ENCODE results near the gene CHD6.
"Not testable (repeated sequence)": the region's sequence is repeated elsewhere in the genome, so short reads cannot be mapped to it uniquely, and the experiment has no call there.

The CHD6 gene

GRCh38 chr20:41538810-41539596 is 79.2 kb downstream of the CHD6 start:
- no peak for DNase-seq

DNA sequence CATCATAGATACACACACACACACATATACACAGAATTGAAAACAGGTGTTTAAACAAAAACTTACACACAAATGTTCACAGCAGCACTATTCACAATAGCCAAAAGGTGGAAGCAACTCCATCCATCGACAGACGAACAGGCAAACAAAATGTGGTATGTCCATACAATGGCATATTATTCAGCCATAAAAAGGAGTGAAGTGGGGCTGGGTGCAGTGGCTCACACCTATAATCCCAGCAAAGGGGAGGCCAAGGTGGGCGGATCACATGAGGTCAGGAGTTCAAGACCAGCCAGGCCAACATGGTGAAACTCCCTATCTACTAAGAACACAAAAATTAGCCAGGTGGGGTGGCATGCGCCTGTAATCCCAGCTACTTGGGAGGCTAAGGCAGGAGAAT is 80.3 kb downstream of the CHD6 start:
- no peak for DNase-seq

GRCh38 chr20:41535551-41535950 is 82.6 kb downstream of the CHD6 start:
- not testable (repeated sequence) for DNase-seq

- no peak for DNase-seq
Measured at GRCh38 chr20:41534842-41535241, 83.3 kb downstream of the CHD6 start.

GRCh38 chr20:41534170-41534569 is 84.0 kb downstream of the CHD6 start:
- DNase-seq, result no peak

DNA sequence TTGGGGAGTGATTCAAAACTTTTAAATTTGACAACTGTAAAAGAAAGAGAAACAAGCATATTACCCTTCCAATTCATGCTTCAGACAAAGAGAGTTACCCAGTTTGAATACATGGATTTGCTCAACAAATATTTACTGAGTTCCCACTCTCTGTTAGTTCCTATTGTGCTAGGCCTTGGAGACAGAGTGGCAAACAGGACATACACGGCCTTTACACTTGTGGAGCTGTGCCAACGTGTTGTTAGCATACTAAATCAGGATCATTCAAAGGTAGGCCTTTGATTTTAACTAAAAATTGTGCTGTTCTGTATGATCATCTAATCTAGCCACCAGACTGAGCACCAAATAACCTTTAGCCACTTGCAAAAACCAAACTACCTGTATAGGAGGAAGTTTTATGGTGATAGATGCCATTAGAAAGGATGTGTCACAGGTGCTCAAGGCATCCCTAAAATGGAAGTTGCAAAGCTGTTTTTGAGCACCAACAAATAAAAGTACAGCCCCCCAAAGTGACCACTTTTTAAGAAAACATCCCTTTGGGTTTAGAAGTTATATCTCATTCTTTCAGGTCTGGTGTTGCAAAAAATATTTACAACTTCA is 84.5 kb downstream of the CHD6 start:
- no peak for DNase-seq

- no peak for DNase-seq
Measured at GRCh38 chr20:41532935-41533334, 85.2 kb downstream of the CHD6 start.

DNA sequence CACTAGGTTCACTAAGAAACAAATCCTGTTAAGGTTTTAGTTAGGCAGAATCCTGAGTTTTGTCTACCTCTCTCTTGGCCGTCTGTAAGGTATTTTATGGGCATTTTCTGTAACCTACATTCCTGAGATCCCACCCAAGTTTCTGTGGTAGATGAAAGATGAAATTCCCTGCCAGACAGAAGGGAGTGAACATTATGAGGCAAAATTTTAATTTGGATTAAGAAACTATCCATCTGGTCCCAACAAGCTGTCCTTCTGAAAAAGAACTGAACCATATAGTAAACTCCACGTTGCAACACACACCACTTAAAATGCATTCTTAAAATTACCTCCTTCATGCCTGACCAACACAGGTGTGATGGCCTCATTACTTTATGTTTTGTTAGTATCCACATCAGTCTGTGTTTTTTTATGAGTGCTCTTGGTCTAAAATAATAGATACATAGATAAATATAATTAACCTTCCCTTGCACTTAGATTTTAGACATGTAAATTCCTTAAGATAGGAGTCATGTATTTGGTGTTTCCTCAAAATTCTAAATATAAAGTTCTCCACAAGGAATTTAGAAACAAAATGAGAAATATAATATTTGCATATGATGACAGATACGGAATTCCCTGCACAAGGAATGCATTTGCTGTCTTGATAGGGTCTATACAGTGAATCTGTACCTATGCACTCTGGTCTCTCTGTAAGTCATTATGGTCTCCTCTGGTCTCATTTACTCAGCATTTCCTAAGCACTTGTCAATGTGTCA is 86.5 kb downstream of the CHD6 start:
- peak; percentile 48 for DNase-seq

GRCh38 chr20:41530923-41531322 is 87.3 kb downstream of the CHD6 start:
- no peak for DNase-seq

- no peak for DNase-seq
Measured at GRCh38 chr20:41526327-41526726, 91.8 kb downstream of the CHD6 start.

- no peak for DNase-seq
Measured at GRCh38 chr20:41524980-41525613, 93.1 kb downstream of the CHD6 start.

DNA sequence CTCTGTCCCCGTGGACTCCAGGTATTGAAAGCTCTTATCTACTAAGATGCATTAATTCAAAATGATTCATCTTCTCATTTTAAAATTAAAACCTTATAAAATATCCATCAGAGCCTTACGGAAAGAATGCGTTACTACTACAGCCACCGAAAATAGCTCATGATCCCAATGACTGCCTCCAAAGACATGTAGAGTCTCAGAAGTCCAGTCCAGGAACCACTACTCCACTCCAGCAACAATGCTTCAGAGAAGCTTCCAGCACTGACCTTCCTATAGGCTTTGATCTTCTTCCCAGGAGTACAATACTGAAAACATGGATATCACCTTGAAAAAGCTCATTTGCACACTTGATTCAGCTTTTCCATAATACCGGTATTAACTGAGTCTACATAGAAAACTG is 94.3 kb downstream of the CHD6 start:
- DNase-seq, result no peak

- DNase-seq, result no peak
Measured at GRCh38 chr20:41513829-41514228, 104.3 kb downstream of the CHD6 start.

GRCh38 chr20:41512624-41513023 is 105.6 kb downstream of the CHD6 start:
- DNase-seq, result no peak

DNA sequence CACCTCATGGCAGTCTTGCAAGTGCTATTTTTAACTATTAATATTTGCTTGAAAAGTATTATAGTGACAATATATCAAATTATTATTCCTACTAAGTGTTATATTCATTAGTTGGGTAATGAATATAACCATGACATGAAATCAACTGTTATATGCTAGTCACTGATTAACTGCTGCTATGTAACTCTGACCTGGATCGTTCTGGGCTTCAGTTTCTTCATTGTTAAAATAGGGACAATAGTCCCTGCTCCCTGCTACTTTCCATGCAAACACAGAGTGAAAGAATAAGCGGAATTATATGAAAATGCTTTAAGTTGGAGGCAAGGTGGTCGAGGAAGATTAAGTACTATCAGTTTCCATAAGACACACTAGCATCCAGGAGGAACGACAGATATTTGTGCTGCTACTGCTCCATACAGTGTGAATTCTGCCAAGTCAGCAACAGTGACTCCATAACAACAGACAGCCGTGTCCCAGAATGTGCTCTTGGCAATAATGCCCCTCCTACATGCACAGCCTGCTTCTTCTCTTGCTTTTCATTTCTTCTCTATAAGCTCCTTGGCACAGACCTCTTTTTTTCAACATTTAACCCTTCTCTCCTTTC is 107.2 kb downstream of the CHD6 start:
- DNase-seq, result no peak

GRCh38 chr20:41510224-41510623 is 108.0 kb downstream of the CHD6 start:
- DNase-seq, result no peak

DNA sequence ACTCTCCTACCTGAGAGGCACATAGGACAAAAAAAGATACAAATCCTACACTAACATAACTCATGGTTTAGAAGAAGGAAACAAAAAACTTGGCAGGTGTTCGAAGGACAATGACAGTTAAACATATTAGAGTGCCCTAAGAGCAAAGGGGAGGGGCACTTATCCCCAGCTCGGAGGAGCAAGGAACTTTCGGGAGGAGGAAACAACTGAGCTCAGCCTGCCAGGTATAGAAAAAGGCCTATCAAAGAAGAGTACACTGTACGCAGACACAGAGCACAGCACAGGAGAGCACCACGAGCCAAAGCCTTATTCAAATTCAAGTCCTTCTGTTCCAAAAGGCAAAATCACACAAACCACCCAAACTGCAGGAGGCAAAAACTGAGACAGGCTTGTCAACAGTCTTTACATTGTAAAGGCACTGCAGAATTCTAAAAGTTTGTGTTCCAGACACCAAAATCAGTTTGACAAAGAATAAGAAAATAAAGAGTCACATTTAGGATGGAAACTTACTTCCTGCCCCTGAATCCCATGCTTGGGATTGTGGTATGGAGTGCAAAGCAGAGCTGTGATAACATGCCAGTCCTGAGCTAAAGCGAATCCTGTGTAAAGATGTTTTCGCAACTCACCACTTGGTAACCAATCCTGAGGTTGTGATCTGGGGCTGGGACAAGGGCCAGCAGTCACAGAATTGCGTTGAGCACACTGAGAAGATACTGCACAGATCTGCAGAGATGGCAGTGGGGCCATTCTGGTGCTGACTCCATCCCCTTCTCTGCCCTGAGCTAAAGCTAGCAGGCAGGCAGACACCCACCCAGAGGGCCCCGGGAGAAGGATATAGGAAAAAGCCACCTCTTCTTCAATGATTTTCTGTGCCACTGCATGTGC is 108.6 kb downstream of the CHD6 start:
- no peak for DNase-seq

- no peak for DNase-seq
Measured at GRCh38 chr20:41508335-41508734, 109.8 kb downstream of the CHD6 start.

DNA sequence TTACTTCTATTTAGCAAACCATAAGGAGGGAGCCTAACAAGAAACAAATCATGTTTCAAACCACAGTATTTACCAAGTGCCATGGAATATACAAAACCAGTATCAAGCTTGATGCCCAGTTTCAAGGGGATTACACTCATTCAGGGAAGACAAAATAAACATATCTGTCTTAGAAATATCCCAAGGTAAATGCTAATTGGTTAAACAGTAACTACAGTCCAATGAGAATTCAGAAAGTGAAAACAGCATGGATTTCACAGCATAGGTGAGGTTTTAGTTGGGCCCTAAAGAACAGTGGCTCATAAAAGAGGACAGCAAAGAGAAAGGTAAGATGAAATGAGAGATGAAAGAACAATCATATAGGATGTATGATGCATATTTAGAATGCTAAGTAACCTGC is 110.3 kb downstream of the CHD6 start:
- DNase-seq, result no peak

DNA sequence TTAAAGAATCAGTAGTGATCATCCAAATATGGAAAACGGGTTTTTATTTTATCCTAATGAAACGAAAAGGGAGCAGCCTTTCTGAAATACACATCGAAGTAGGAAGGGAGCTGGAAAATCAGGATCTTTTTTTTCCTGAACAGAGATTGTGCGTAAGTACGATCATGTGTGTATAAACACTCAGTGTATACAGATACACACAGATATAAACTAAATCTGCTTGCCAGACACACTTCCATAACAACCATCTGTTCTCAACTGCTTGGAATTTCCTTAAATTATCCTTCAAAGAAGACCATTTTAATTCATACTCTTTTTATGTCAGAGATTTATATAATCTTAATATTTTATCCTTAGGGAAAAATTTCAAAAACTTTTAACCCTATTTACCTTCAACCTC is 110.7 kb downstream of the CHD6 start:
- DNase-seq, result no peak

DNA sequence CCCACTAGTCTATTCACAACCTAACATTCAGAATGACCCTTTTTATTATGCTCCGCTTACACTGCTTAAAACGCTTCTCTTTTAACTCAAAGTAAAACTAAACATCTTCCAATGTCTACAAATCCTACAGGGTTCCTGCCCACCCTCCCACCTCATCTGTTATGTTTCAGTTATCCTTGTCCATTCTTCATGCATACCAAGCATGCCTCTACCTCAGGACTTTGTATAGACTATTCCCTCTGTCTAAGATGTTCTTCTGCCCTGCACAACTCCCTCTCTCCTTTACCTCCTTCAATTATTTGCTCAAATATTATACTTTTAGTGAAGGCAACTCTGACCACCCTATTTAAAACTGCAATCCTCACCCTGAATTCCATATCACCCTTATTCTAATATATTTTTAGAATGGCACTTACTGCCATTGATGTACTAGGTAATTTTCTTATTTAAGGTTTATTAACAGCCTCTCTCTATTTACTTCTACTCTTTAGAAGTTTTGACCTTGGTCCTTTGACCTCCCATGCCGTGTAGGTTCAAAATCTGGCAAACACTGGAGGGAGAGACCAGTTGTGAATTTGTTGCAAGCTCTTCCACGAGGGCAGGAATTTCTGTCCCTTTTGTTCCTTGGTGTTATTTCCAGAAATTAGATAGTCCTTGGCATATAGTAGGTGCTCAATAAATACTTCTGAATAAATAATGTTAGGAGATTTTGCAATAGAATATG is 111.8 kb downstream of the CHD6 start:
- no peak for DNase-seq
